DND-41 (cell line): Measurements from ENCODE around the gene CADPS.

ENCODE experiments used
- ATAC-seq: fragments of 200-7000 bp; cut with Tn5 transposase; 3 replicates; pipeline ENCODE4 v1.9.1; 2021; ENCODE audit warnings: low read depth; ENCODE audit not compliant: insufficient read depth
- DNase-seq: peaks from one replicate; pipeline ENCODE4 v3.0.0-alpha.2; 2020
- H2AFZ ChIP-seq: 2 replicates; pipeline ENCODE4 v1.6.0; 2012; ENCODE audit warnings: low read depth, low read length
- H3K27ac ChIP-seq: 2 replicates; pipeline ENCODE4 v1.5.1; 2012; ENCODE audit warnings: low read length, inconsistent platforms
- H3K27me3 ChIP-seq: fragments of 200-600 bp; sonication (generic); 2 replicates; pipeline ENCODE4 v1.6.0; 2012; ENCODE audit warnings: low read length, mild to moderate bottlenecking, inconsistent platforms; ENCODE audit not compliant: insufficient read depth, poor library complexity
- H3K36me3 ChIP-seq: 2 replicates; pipeline ENCODE4 v1.5.1; 2012; ENCODE audit warnings: low read length, inconsistent platforms; ENCODE audit not compliant: insufficient read depth
- H3K4me1 ChIP-seq: 2 replicates; pipeline ENCODE4 v1.5.1; 2012; ENCODE audit warnings: mild to moderate bottlenecking, low read length; ENCODE audit not compliant: insufficient read depth
- H3K4me2 ChIP-seq: 2 replicates; pipeline ENCODE4 v1.6.0; 2012; ENCODE audit warnings: mild to moderate bottlenecking, moderate library complexity, low read length, inconsistent platforms; ENCODE audit not compliant: insufficient read depth
- H3K4me3 ChIP-seq, 2 experiments: fragments of 200-600 bp in 1 of 2; shearing (Covaris generic) in 1 of 2; 2 replicates each; pipeline ENCODE4 v1.5.1; 2012 to 2016; ENCODE audit warnings: inconsistent platforms in 2 of 2, low read length in 2 of 2, mild to moderate bottlenecking in 2 of 2, low read depth in 1 of 2, moderate library complexity in 1 of 2
- H3K79me2 ChIP-seq: 2 replicates; pipeline ENCODE4 v1.6.0; 2012; ENCODE audit warnings: low read length, inconsistent platforms; ENCODE audit not compliant: insufficient read depth
- H3K9ac ChIP-seq: 2 replicates; pipeline ENCODE4 v1.6.0; 2012; ENCODE audit warnings: low read depth, mild to moderate bottlenecking, inconsistent platforms, low read length, moderate library complexity
- H3K9me3 ChIP-seq: 2 replicates; pipeline ENCODE4 v1.5.1; 2012; ENCODE audit warnings: low read length, moderate library complexity, mild to moderate bottlenecking, inconsistent platforms; ENCODE audit not compliant: insufficient read depth, severe bottlenecking
- H4K20me1 ChIP-seq: 2 replicates; pipeline ENCODE4 v1.6.0; 2012; ENCODE audit warnings: low read length; ENCODE audit not compliant: insufficient read depth
- CTCF ChIP-seq: IDR thresholded peaks from 2 replicates; pipeline ENCODE4 v1.5.1; 2012; ENCODE audit warnings: borderline replicate concordance, low read length, moderate library complexity, mild to moderate bottlenecking; ENCODE audit not compliant: poor library complexity, severe bottlenecking; ENCODE audit errors: extremely low read depth
- EZH2 ChIP-seq: IDR thresholded peaks from 3 replicates; pipeline ENCODE4 v1.6.1; 2012; ENCODE audit warnings: borderline replicate concordance, low read depth, mild to moderate bottlenecking, moderate library complexity, low read length, inconsistent platforms; ENCODE audit not compliant: severe bottlenecking

CADPS gene

DNA sequence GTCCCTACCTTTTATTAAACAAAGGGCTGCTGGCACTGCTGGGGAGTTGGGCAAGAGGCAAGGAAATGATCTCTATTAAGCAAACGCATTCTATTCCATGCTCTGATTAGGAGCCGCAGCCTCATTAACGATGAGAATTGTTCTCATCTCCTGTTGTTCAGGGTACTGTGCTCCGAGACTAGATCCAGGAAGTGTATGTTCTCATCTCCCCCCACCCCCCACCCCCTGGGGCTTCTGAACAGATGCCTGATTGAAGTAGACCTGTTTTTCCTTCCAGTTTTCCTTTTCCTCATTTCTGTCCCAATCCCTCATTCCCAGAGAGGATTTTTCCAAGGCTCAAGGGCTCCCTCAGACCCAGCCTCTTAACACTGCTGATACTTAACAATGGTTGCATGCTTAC lies 420.3 kb downstream of the CADPS start:
- Histone ChIP-seq H3K9me3 (no peaks in the 10 kb centered on the region), H3K4me2 (no peak overlapping the region), H3K79me2 (no peaks in the 10 kb centered on the region), H4K20me1 (no peaks in the 10 kb centered on the region), H2AFZ (no peak overlapping the region), H3K4me1 (peaks cover 11% of the 10 kb centered on the region; the same call in 1 of the 2 replicates), H3K4me3 (no peak overlapping the region), H3K27ac (no peak overlapping the region), H3K36me3 (no peaks in the 10 kb centered on the region), H3K9ac (no peak overlapping the region), H3K27me3 (no peaks in the 10 kb centered on the region)
- no peak for ATAC-seq
- DNase-seq: no peak
- TF ChIP-seq EZH2 (no peak), CTCF (no peak)

DNA sequence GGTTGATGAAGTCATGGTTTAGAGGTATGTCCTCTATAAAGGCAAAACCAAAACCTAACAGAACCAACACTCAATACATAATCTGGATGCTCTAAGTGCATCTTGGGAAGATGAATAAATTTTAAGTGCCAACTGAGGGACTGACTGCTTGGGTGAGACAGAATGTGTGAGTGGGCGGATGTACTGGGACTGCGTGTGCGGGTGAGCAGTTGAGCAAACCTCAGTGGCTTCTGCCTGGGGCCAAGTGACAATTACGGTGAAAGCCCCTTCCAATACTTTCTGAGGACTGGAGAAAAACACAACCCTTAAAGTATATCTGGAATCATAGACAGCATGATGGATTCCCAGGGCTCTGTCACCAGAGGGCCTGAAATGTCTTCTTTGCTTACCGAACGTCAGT lies 421.8 kb downstream of the CADPS start:
- H3K27me3 ChIP-seq: no peaks in the 10 kb centered on the region
- ATAC-seq: no peak
- no peak overlapping the region for H2AFZ ChIP-seq
- no peak overlapping the region for H3K9ac ChIP-seq
- no peak overlapping the region for H3K27ac ChIP-seq
- H3K4me1 ChIP-seq: peaks cover 11% of the 10 kb centered on the region; the same call in 1 of the 2 replicates
- H3K9me3 ChIP-seq: no peaks in the 10 kb centered on the region
- H3K4me2 ChIP-seq: no peak overlapping the region
- H3K36me3 ChIP-seq: no peaks in the 10 kb centered on the region
- DNase-seq: no peak
- no peaks in the 10 kb centered on the region for H3K79me2 ChIP-seq
- no peak overlapping the region for H3K4me3 ChIP-seq
- no peaks in the 10 kb centered on the region for H4K20me1 ChIP-seq
- TF ChIP-seq CTCF (no peak), EZH2 (no peak)

DNA sequence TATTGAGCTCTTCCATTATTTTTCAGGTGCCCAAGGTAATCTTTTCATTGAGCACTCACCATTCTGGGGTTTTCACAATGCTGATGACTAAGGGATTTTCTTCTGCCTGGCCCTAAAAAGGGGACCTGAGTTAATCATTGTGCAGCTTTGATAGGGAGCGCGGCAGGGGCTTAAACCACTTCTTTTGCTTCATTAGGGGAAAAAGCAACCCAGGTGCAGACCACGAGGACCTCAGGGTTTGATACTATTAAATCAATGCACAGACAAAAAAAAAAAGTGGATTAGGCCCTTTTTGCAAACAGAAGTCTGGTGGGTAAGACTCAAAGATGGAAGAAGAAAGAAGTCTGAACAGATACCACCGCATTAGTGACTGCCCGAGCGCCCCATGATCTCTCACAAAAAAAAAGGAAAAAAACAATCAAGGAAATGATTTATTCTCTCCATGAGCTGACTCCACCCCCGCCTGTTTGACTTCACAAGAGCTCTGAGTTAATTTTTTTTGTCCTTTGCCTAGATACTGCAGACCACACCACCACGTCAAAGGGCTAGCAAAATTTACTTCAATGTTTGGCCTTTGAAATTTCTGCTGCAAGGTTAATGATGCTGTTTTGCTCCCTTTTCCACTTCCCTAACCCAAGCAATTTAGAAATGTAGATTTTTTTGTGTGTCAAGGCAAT lies 423.9 kb downstream of the CADPS start:
- peak; percentile 46 for DNase-seq
- Histone ChIP-seq H3K79me2 (no peaks in the 10 kb centered on the region), H3K4me3 (no peak overlapping the region), H2AFZ (no peak overlapping the region), H3K4me2 (no peak overlapping the region), H4K20me1 (no peaks in the 10 kb centered on the region), H3K9ac (no peak overlapping the region), H3K27ac (no peak overlapping the region), H3K36me3 (no peaks in the 10 kb centered on the region), H3K27me3 (no peaks in the 10 kb centered on the region), H3K9me3 (no peaks in the 10 kb centered on the region), H3K4me1 (peaks cover 19% of the 10 kb centered on the region)
- TF ChIP-seq CTCF: no peak
- no peak for TF ChIP-seq EZH2
- peak; percentile 81 for ATAC-seq
